ENCODE measurements around the gene MAEA. TPM values are rescaled to one million over a fixed set of nuclear protein-coding genes. Genes with fewer than 3 reads are reported as not detected.

MAEA gene
- total RNA-seq, 1 donor = 54.8 TPM

- TF ChIP-seq, protein P1, sequence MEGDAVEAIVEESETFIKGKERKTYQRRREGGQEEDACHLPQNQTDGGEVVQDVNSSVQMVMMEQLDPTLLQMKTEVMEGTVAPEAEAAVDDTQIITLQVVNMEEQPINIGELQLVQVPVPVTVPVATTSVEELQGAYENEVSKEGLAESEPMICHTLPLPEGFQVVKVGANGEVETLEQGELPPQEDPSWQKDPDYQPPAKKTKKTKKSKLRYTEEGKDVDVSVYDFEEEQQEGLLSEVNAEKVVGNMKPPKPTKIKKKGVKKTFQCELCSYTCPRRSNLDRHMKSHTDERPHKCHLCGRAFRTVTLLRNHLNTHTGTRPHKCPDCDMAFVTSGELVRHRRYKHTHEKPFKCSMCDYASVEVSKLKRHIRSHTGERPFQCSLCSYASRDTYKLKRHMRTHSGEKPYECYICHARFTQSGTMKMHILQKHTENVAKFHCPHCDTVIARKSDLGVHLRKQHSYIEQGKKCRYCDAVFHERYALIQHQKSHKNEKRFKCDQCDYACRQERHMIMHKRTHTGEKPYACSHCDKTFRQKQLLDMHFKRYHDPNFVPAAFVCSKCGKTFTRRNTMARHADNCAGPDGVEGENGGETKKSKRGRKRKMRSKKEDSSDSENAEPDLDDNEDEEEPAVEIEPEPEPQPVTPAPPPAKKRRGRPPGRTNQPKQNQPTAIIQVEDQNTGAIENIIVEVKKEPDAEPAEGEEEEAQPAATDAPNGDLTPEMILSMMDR (IDR thresholded peaks at IDR 0.05; ENCODE audit: insufficient read depth, low read length) = no peak
- no peak for DNase-seq (ENCODE audit: low read depth)
- no peak overlapping the region for H3K4me3 ChIP-seq (ENCODE audit: low read depth, low read length)
Observed at GRCh38 chr4:1294424-1294823, 4.7 kb downstream of the MAEA start.

DNA sequence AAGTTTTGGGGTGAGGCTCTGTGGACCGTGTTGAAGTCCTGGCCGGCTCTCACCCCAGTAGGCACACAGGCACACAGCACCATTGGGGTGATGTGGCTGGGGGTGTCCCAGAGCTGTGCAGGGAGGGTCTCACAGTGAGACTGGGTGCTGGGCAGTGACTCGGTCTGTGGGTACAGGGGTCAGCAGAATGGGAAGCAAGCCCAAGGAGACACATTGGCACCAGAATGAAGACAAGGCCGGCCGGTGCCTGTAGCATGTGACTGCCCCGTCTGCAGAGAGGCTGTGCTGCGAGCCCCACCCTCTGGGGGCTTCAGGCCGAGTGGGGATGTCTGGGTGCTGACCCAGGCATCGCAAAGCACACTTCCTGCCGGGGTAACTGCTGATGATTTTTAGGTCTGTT, 5.2 kb downstream of the MAEA start:
- TF ChIP-seq, protein P1 (IDR thresholded peaks at IDR 0.05; ENCODE audit: insufficient read depth, low read length) = no peak
- no peak for DNase-seq (ENCODE audit: low read depth)
- H3K4me3 ChIP-seq (ENCODE audit: low read depth, low read length) = no peak overlapping the region

DNA sequence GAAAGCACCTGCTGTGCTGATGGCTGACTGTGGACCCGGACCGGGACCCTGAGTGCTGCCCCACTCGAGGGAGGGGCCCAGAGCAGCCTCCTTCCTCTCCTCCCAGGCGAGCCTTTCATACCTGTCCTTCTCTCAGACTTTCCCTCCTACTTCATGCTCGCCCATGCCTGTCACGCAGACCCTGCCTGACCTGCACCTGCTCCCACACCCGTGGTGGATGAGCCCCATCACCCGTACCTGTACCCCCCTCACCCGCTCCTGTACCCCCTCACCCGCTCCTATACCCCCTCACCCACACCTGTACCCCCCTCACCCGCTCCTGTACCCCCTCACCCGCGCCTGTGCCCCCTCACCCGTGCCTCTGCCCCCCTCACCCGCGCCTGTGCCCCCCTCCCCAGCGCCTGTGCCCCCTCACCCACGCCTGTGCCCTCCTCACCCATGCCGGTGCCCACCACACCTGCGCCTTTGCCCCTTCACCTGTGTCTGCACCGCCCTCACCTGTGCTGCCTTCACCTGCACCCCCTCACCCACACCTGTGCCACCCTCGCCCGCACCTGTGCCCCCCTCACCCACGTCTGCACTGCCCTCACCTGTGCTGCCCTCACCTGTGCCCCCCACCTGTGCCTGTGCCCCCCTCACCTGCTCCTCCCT, 5.8 kb downstream of the MAEA start:
- no peak overlapping the region for H3K4me3 ChIP-seq (ENCODE audit: low read depth, low read length)
- TF ChIP-seq, protein P1 (IDR thresholded peaks at IDR 0.05; ENCODE audit: insufficient read depth, low read length) = no peak
- DNase-seq (ENCODE audit: low read depth) = no peak

DNA sequence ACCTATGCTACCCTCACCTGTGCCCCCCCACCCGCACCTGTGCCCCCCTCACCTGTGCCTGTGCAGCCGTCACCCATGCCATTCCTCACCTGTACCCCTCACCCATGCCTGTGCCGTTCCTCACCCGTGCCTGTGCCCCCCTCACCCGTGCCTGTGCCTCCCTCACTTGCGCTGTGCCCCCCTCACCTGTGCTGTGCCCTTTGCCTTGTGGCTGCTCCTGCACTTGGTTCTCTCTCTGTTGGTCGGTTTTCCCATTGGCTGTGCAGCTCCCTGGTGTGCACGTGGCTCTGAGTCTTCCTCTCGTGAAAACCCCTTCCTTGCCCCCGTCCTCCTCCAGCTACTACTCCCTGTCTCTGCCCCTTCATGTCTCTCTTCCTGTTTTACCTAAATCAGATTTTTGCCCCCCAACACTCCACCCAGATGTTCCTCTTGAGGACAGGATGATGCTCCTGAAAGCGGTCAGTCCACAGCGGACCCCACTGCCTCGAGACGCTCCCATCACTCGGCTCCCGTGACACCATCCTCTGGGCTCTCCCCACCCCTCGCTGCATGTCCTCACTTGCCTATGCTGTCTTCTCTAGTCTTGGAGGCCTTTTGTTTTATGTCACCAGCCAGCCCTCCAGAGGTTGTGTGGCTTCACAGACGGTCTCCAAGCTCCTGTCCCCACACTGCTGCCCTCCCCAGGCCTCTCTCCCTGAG, 6.8 kb downstream of the MAEA start:
- TF ChIP-seq, protein P1 (IDR thresholded peaks at IDR 0.05; ENCODE audit: insufficient read depth, low read length) = no peak
- no peak overlapping the region for H3K4me3 ChIP-seq (ENCODE audit: low read depth, low read length)
- DNase-seq (ENCODE audit: low read depth) = no peak

DNA sequence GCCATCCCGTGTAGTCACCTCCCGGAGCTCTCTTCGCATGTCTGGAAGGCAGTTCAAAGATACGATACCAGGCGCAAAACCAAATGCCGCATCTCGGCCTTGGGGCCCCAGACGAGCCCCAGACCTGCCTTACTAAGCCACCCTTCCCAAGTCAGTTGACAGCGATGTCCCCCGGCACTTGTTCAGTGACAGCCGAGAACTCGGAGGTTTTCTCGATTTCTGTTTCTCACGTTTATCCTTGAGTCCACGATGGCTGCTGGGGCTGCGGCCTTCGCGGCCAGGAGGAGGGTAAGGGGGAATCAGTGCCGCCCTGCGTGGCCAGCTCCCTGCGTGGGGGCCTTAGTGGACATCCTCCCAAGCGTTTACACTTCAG, 7.3 kb downstream of the MAEA start:
- H3K4me3 ChIP-seq (ENCODE audit: low read depth, low read length) = no peak overlapping the region
- DNase-seq (ENCODE audit: low read depth) = no peak
- TF ChIP-seq, protein P1 (IDR thresholded peaks at IDR 0.05; ENCODE audit: insufficient read depth, low read length) = no peak

- TF ChIP-seq, protein P1 (IDR thresholded peaks at IDR 0.05; ENCODE audit: insufficient read depth, low read length) = no peak
- DNase-seq (ENCODE audit: low read depth) = no peak
- H3K4me3 ChIP-seq (ENCODE audit: low read depth, low read length) = no peak overlapping the region
Observed at GRCh38 chr4:1297456-1298325, 8.0 kb downstream of the MAEA start.

Measured in fibroblast of the aortic adventitia (primary cell).